HepG2 (cell line): ENCODE measurements around the gene UBTD1. TPM values are rescaled to one million over a fixed set of nuclear protein-coding genes. Genes with fewer than 3 reads are reported as not detected.

Experiments
- ARNTL ChIP-seq: sonication (generic); formaldehyde crosslinking; IDR thresholded peaks from 2 replicates; pipeline ENCODE4 v1.4.0; 2020; ENCODE audit warnings: mild to moderate bottlenecking, missing genetic modification reagents
- BHLHE40 ChIP-seq: IDR thresholded peaks from 2 replicates; pipeline ENCODE4 v1.6.1; 2011; ENCODE audit warnings: low read length, improper control_type of control experiment
- BRCA1 ChIP-seq: sonication (generic); formaldehyde crosslinking; IDR thresholded peaks from 2 replicates; pipeline ENCODE4 v1.4.0; 2020; ENCODE audit warnings: missing genetic modification reagents
- CENPT ChIP-seq: sonication (generic); formaldehyde crosslinking; IDR thresholded peaks from 2 replicates; pipeline ENCODE4 v1.8.0; 2022; ENCODE audit warnings: low read depth, mild to moderate bottlenecking, moderate library complexity, missing genetic modification reagents
- FLYWCH1 ChIP-seq: sonication (generic); formaldehyde crosslinking; IDR thresholded peaks from 2 replicates; pipeline ENCODE4 v1.8.1; 2023; ENCODE audit warnings: mild to moderate bottlenecking, missing genetic modification reagents
- FOSL1 ChIP-seq: sonication (generic); formaldehyde crosslinking; IDR thresholded peaks from 2 replicates; pipeline ENCODE4 v1.9.0; 2021; ENCODE audit warnings: missing genetic modification reagents, borderline replicate concordance
- FOXC1 ChIP-seq: sonication (generic); formaldehyde crosslinking; IDR thresholded peaks from 2 replicates; pipeline ENCODE4 v1.8.0; 2022; ENCODE audit warnings: mild to moderate bottlenecking, missing genetic modification reagents, borderline replicate concordance
- FOXK1 ChIP-seq: sonication (generic); formaldehyde crosslinking; IDR thresholded peaks from 2 replicates; pipeline ENCODE4 v1.4.0; 2020; ENCODE audit warnings: low read depth, missing genetic modification reagents, borderline replicate concordance
- HDAC2 ChIP-seq: sonication (generic); formaldehyde crosslinking; IDR thresholded peaks from 2 replicates; pipeline ENCODE4 v1.4.0; 2020; ENCODE audit warnings: missing genetic modification reagents
- HMG20A ChIP-seq: IDR thresholded peaks from 2 replicates; pipeline ENCODE4 v1.6.1; 2016; ENCODE audit warnings: borderline replicate concordance
- HNF4A ChIP-seq: sonication (generic); formaldehyde crosslinking; IDR thresholded peaks from 2 replicates; pipeline ENCODE4 v1.4.0; 2020; ENCODE audit warnings: missing genetic modification reagents
- HOMEZ ChIP-seq: IDR thresholded peaks from 2 replicates; pipeline ENCODE4 v1.6.1; 2016; ENCODE audit warnings: low read depth
- IKZF4 ChIP-seq: sonication (generic); formaldehyde crosslinking; IDR thresholded peaks from 2 replicates; pipeline ENCODE4 v1.5.1; 2020; ENCODE audit warnings: borderline replicate concordance, mild to moderate bottlenecking, low read depth, missing genetic modification reagents; ENCODE audit errors: not compliant biosample characterization
- IRF1 ChIP-seq: sonication (generic); formaldehyde crosslinking; IDR thresholded peaks from 2 replicates; pipeline ENCODE4 v1.4.0; 2020; ENCODE audit warnings: low read depth, mild to moderate bottlenecking, missing genetic modification reagents
- MAFK ChIP-seq, 2 experiments: IDR thresholded peaks in 1 of 2; conservative IDR thresholded peaks in 1 of 2; 2 replicates each; pipeline ENCODE4 v1.6.1; 2011; ENCODE audit warnings: improper control_type of control experiment in 2 of 2, low read length in 2 of 2
- MIER3 ChIP-seq: IDR thresholded peaks from 2 replicates; pipeline ENCODE4 v1.6.1; 2016; ENCODE audit warnings: missing compliant biosample characterization, borderline replicate concordance
- PAX8 ChIP-seq: sonication (generic); formaldehyde crosslinking; IDR thresholded peaks from 2 replicates; pipeline ENCODE4 v1.8.0; 2022; ENCODE audit warnings: mild to moderate bottlenecking, missing genetic modification reagents, borderline replicate concordance
- RAD51 ChIP-seq: fragments of 450-650 bp; IDR thresholded peaks from 2 replicates; pipeline ENCODE4 v1.6.1; 2016; ENCODE audit warnings: borderline replicate concordance
- RFX1 ChIP-seq: fragments of 450-650 bp; IDR thresholded peaks from 2 replicates; pipeline ENCODE4 v1.6.1; 2017
- STAG1 ChIP-seq: sonication (generic); formaldehyde crosslinking; IDR thresholded peaks from 2 replicates; pipeline ENCODE4 v1.4.0; 2020; ENCODE audit warnings: missing genetic modification reagents
- TBL1XR1 ChIP-seq: fragments of 150-350 bp; IDR thresholded peaks from 2 replicates; pipeline ENCODE4 v1.6.1; 2014; ENCODE audit warnings: borderline replicate concordance, low read length; ENCODE audit not compliant: partially characterized antibody
- ZBTB3 ChIP-seq: sonication (generic); formaldehyde crosslinking; IDR thresholded peaks from 2 replicates; pipeline ENCODE4 v1.4.0; 2020; ENCODE audit warnings: low read depth, mild to moderate bottlenecking, moderate library complexity, missing genetic modification reagents, borderline replicate concordance
- ZGPAT ChIP-seq: IDR thresholded peaks from 2 replicates; pipeline ENCODE4 v1.6.1; 2016; ENCODE audit warnings: mild to moderate bottlenecking
- ZNF570 ChIP-seq: sonication (generic); formaldehyde crosslinking; IDR thresholded peaks from 2 replicates; pipeline ENCODE4 v1.4.0; 2020; ENCODE audit warnings: mild to moderate bottlenecking, missing genetic modification reagents, borderline replicate concordance
- ZNF614 ChIP-seq: IDR thresholded peaks from 2 replicates; pipeline ENCODE4 v1.6.1; 2018; ENCODE audit warnings: missing biosample characterization, missing genetic modification reagents, inconsistent platforms, borderline replicate concordance
- ZNF629 ChIP-seq: sonication (generic); formaldehyde crosslinking; conservative IDR thresholded peaks from 2 replicates; pipeline ENCODE4 v1.5.0; 2020; ENCODE audit warnings: missing genetic modification reagents
- ZNF891 ChIP-seq: sonication (generic); formaldehyde crosslinking; IDR thresholded peaks from 2 replicates; pipeline ENCODE4 v1.5.0; 2020; ENCODE audit warnings: mild to moderate bottlenecking, missing genetic modification reagents
- ZSCAN29 ChIP-seq: sonication (generic); formaldehyde crosslinking; conservative IDR thresholded peaks from 2 replicates; pipeline ENCODE4 v1.4.0; 2020; ENCODE audit warnings: mild to moderate bottlenecking, missing genetic modification reagents
- polyA plus RNA-seq, 8 experiments: library from polyadenylated mRNA; depleted of rRNA in 3 of 8; stranded (reverse) in 7 of 8; unstranded in 1 of 8; fragments of >200 nt; fragmentation: Illumina TruSeq in 4 of 8; extraction: Trizol in 4 of 8; gene quantifications; 2 replicates each; pipeline versions ENCODE4 v1.2.1 to v1.2.3, GENCODE V29; 2011 to 2016; ENCODE audit warnings: low read depth in 4 of 8, missing spikeins in 1 of 8, mixed read lengths in 1 of 8; ENCODE audit not compliant: insufficient read depth in 1 of 8
- total RNA-seq, 5 experiments: library from RNA; depleted of rRNA; stranded (reverse); fragments of >200 nt; fragmentation: Illumina TruSeq; extraction: Trizol; gene quantifications; 2 replicates each; pipeline ENCODE4 v1.2.3, GENCODE V29; 2016; ENCODE audit warnings: low read depth in 1 of 5

UBTD1 gene
- total and polyA plus RNA-seq, 2 of the 13 experiments (the other 11 are each of a cell fraction or from before 2014, with no cell fraction given) = 7.9 to 10.0 TPM

GRCh38 chr10:97498076-97498840 is 466 bp upstream of the UBTD1 start, which contains the start of gene MMS19 (continued):
- TF ChIP-seq BHLHE40 (peak; percentile 95), MIER3 (CRISPR knock-in tag) (0 out of 2 replicates have a peak, but pooled peaks have one; percentile 7), CENPT (CRISPR knock-in tag) (no peak), ZNF614 (CRISPR knock-in tag) (peak; percentile 47; the same call in 1 of the 2 replicates), ZBTB3 (CRISPR knock-in tag) (peak; percentile 75; the same call in 1 of the 2 replicates), FOXK1 (CRISPR knock-in tag) (no peak; the same call in 1 of the 2 replicates), IRF1 (CRISPR knock-in tag) (no peak), ZNF891 (CRISPR knock-in tag) (0 out of 2 replicates have a peak, but pooled peaks have one; percentile 57), PAX8 (CRISPR knock-in tag) (no peak), ZSCAN29 (CRISPR knock-in tag) (no peak), HMG20A (no peak), ARNTL (CRISPR knock-in tag) (peak; percentile 86), FLYWCH1 (no peak), MAFK (conservative IDR thresholded peaks at IDR 0.05 in 1 of 2, IDR thresholded peaks at IDR 0.05 in 1 of 2; ENCODE audit: low read length in 2 of 2) (no peak), HOMEZ (no peak), TBL1XR1 (no peak), BRCA1 (no peak), IKZF4 (CRISPR knock-in tag) (no peak), ZNF629 (CRISPR knock-in tag) (no peak; the same call in 1 of the 2 replicates), HNF4A (CRISPR knock-in tag) (no peak), HDAC2 (no peak; the same call in 1 of the 2 replicates), FOXC1 (CRISPR knock-in tag) (peak; percentile 74; the same call in 1 of the 2 replicates), ZNF570 (CRISPR knock-in tag) (no peak), STAG1 (no peak), ZGPAT (CRISPR knock-in tag) (peak; percentile 76), FOSL1 (no peak), RFX1 (no peak), RAD51 (peak; percentile 90)
